ENCODE data around the gene ENC1. TPM values are rescaled to one million over a fixed set of nuclear protein-coding genes. Genes with fewer than 3 reads are reported as not detected.

ENC1 gene
- total RNA-seq, 1 donor from 2014 or later: 162 TPM

GRCh38 chr5:74641735-74642542 lies 1.4 kb upstream of the ENC1 start:
- H3K4me3 Mint-ChIP-seq (ENCODE audit: unreplicated experiment): peak overlapping the region; percentile 100

DNA sequence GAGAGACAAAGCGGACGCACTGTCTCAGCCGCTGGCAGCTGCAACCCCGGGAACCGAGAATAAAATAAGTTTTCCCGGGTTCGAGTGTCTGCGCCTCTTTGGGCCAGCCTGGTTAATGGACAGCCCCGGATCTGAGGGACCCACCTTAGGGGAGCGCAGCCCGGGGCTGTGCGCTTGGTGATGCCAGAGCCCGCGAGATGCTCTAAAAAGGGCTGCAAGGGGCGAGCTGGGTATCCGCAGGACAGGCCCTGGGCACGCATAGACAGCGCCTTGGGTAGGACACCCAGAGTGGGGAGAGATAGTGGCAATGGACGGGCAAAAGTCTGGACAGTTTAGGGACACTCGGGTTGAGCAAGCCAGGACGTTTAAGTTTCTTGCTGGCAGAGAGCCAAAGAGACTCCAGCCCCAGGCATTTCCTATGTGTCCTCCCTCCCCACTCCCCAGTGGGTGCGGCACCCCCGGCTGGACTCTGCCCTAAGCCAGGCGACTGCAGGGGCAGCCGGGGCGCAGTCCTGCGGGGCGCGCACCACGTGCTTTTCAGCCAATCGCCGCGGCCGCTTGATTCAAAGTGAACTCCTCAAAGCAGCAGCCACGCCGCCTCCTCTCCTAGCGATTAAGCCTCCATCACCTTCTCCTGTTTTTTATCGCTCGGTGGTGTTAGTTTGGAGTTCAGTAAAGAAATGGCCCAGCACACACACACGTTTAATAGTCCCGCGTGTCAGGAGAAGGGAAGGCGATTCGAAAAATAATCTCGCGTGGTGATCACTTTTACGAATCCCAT lies 616 bp upstream of the ENC1 start:
- no peaks in the 10 kb centered on the region for H3K9me3 Mint-ChIP-seq (ENCODE audit: unreplicated experiment)
- H3K4me3 Mint-ChIP-seq (ENCODE audit: unreplicated experiment): peak overlapping the region; percentile 100
- peaks cover 23% of the 10 kb centered on the region for H3K36me3 Mint-ChIP-seq (ENCODE audit: low read depth, unreplicated experiment)
- TF ChIP-seq, protein P1, sequence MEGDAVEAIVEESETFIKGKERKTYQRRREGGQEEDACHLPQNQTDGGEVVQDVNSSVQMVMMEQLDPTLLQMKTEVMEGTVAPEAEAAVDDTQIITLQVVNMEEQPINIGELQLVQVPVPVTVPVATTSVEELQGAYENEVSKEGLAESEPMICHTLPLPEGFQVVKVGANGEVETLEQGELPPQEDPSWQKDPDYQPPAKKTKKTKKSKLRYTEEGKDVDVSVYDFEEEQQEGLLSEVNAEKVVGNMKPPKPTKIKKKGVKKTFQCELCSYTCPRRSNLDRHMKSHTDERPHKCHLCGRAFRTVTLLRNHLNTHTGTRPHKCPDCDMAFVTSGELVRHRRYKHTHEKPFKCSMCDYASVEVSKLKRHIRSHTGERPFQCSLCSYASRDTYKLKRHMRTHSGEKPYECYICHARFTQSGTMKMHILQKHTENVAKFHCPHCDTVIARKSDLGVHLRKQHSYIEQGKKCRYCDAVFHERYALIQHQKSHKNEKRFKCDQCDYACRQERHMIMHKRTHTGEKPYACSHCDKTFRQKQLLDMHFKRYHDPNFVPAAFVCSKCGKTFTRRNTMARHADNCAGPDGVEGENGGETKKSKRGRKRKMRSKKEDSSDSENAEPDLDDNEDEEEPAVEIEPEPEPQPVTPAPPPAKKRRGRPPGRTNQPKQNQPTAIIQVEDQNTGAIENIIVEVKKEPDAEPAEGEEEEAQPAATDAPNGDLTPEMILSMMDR (IDR thresholded peaks at IDR 0.05; ENCODE audit: unreplicated experiment): no peak
- H3K27ac Mint-ChIP-seq (ENCODE audit: unreplicated experiment): peak overlapping the region; percentile 84
- H3K4me1 Mint-ChIP-seq (ENCODE audit: unreplicated experiment): peaks cover 56% of the 10 kb centered on the region
- DNase-seq (ENCODE audit: low spot score): peak; percentile 74
- peaks cover 4% of the 10 kb centered on the region for H3K27me3 Mint-ChIP-seq (ENCODE audit: unreplicated experiment)

More at GRCh38 chr5:74641735-74642542, 1.4 kb upstream of the ENC1 start:
- H3K9me3 Mint-ChIP-seq (ENCODE audit: unreplicated experiment): no peaks in the 10 kb centered on the region
- H3K36me3 Mint-ChIP-seq (ENCODE audit: low read depth, unreplicated experiment): peaks cover 17% of the 10 kb centered on the region
- H3K27ac Mint-ChIP-seq (ENCODE audit: unreplicated experiment): peak overlapping the region; percentile 84
- DNase-seq (ENCODE audit: low spot score): peak; percentile 38
- TF ChIP-seq, protein P1 (IDR thresholded peaks at IDR 0.05; ENCODE audit: unreplicated experiment): peak; percentile 29
- peaks cover 4% of the 10 kb centered on the region for H3K27me3 Mint-ChIP-seq (ENCODE audit: unreplicated experiment)
- H3K4me1 Mint-ChIP-seq (ENCODE audit: unreplicated experiment): peaks cover 54% of the 10 kb centered on the region

GRCh38 chr5:74639807-74640449 lies 600 bp downstream of the ENC1 start:
- Mint-ChIP-seq H3K27me3 (ENCODE audit: unreplicated experiment) (peaks cover 4% of the 10 kb centered on the region), H3K27ac (ENCODE audit: unreplicated experiment) (peak overlapping the region; percentile 75), H3K36me3 (ENCODE audit: low read depth, unreplicated experiment) (peaks cover 33% of the 10 kb centered on the region), H3K4me1 (ENCODE audit: unreplicated experiment) (peaks cover 62% of the 10 kb centered on the region), H3K9me3 (ENCODE audit: unreplicated experiment) (no peaks in the 10 kb centered on the region), H3K4me3 (ENCODE audit: unreplicated experiment) (peak overlapping the region; percentile 100)
- TF ChIP-seq, protein P1 (IDR thresholded peaks at IDR 0.05; ENCODE audit: unreplicated experiment): no peak
- DNase-seq (ENCODE audit: low spot score): peak; percentile 55

DNA sequence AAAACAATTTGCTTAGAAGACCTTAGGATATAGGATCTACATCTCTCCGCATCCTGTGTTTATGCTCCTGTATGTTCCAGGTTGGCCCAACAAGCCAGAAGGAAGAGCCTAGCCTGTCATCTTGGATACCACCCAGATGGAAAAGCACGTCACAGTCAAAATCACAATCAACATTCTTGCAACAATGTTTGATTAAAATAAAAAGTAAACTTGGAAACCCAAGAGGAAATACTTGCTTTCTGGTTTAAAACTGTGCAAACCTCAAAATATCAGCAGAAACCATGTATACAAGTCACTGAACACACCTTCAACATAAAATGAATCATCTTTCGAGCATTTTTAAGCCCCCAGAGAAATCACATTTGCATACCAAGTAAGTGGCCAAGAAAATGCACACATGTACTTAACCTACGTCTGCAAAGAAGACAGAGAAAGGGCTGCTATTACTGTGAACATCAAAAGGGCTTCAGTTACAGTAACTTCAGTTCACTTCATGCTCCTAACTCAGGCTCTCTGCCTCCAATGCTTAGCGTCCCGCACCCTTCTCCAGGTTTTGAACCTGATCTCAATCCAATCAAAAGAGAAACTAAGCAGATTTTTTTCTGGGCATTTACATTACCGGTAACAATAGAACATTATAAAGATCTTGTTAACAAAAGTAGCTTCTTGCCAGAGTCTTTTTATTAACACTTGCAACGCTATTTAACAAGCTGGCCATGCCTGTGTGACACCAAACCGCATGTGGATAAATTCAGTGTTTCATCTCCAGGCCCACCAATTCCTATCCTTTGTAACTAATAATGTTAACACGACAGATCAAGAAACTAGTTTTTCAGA lies 1.3 kb downstream of the ENC1 start:
- Mint-ChIP-seq H3K9me3 (ENCODE audit: unreplicated experiment) (no peaks in the 10 kb centered on the region), H3K36me3 (ENCODE audit: low read depth, unreplicated experiment) (peaks cover 39% of the 10 kb centered on the region), H3K27me3 (ENCODE audit: unreplicated experiment) (peaks cover 4% of the 10 kb centered on the region), H3K4me3 (ENCODE audit: unreplicated experiment) (peak overlapping the region; percentile 100), H3K27ac (ENCODE audit: unreplicated experiment) (peak overlapping the region; percentile 75), H3K4me1 (ENCODE audit: unreplicated experiment) (peaks cover 69% of the 10 kb centered on the region)
- DNase-seq (ENCODE audit: low spot score): no peak
- TF ChIP-seq, protein P1 (IDR thresholded peaks at IDR 0.05; ENCODE audit: unreplicated experiment): no peak

Measured in endothelial cell (in vitro differentiated cells).